Cardiac muscle cell (in vitro differentiated cells and primary cell): Measurements from ENCODE around the gene LDHAL6A. TPM values are rescaled to one million over a fixed set of nuclear protein-coding genes. Genes with fewer than 3 reads are reported as not detected.

Experiments
- DNase-seq, 2 donors: peaks; one replicate each; pipeline versions ENCODE4 v3.0.0 to v3.0.0-alpha.2; 2010 to 2017; ENCODE audit warnings: low read depth in 1 of 2, low spot score in 1 of 2
- H3K27ac ChIP-seq: fragments of 200-600 bp; sonication (generic); 2 replicates; pipeline ENCODE4 v1.5.1; 2016
- H3K27me3 ChIP-seq: fragments of 200-600 bp; sonication (generic); 2 replicates; pipeline ENCODE4 v1.6.0; 2016; ENCODE audit warnings: control low read depth
- H3K36me3 ChIP-seq: fragments of 200-600 bp; sonication (generic); 2 replicates; pipeline ENCODE4 v1.5.1; 2016; ENCODE audit warnings: control low read depth
- H3K4me1 ChIP-seq: fragments of 200-600 bp; sonication (generic); 2 replicates; pipeline ENCODE4 v1.8.1; 2017; ENCODE audit warnings: low read depth, mild to moderate bottlenecking, mixed run types
- H3K4me3 ChIP-seq: fragments of 200-600 bp; sonication (generic); 2 replicates; pipeline ENCODE4 v1.5.1; 2016; ENCODE audit warnings: mild to moderate bottlenecking
- H3K9me3 ChIP-seq: fragments of 200-600 bp; sonication (generic); 2 replicates; pipeline ENCODE4 v1.5.1; 2017; ENCODE audit warnings: low read depth, mild to moderate bottlenecking, control low read depth
- polyA plus RNA-seq: library from polyadenylated mRNA; unstranded; fragments of >200 nt; fragmentation: Nextera tagmentation; extraction: Ambion mirVana; gene quantifications from 2 replicates; pipeline ENCODE4 v1.2.1, GENCODE V29; 2016
- total RNA-seq: library from RNA; depleted of rRNA; stranded (reverse); fragments of >200 nt; gene quantifications from 2 replicates; pipeline ENCODE4 v1.2.3, GENCODE V29; 2016
- TF ChIP-seq, protein P1 (sequence below): IDR thresholded peaks from 2 replicates; pipeline ENCODE4 v1.5.1; 2012; ENCODE audit warnings: low read depth, mild to moderate bottlenecking, low read length

Gene LDHAL6A
- total and polyA plus RNA-seq, 2 experiments from 2014 or later, result 0.12 TPM; not detected in 1

DNA sequence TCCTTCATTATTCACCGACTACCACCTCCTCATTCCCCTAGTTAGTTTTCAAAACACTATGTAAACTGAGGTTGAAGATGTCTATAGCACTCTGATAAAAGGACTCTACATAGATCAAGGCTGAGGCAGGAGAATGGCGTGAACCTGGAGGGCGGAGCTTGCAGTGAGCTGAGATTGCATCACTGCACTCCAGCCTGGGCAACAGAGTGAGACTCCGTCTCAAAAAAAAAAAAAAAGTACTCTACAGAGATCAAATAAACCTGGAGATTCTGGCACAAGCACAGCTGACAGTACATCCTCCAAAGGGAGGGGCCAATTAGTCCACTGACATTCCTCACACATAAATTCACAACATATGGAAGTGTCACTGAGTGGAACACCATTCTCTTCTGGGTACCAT is 40.0 kb downstream of the LDHAL6A start:
- TF ChIP-seq, protein P1, sequence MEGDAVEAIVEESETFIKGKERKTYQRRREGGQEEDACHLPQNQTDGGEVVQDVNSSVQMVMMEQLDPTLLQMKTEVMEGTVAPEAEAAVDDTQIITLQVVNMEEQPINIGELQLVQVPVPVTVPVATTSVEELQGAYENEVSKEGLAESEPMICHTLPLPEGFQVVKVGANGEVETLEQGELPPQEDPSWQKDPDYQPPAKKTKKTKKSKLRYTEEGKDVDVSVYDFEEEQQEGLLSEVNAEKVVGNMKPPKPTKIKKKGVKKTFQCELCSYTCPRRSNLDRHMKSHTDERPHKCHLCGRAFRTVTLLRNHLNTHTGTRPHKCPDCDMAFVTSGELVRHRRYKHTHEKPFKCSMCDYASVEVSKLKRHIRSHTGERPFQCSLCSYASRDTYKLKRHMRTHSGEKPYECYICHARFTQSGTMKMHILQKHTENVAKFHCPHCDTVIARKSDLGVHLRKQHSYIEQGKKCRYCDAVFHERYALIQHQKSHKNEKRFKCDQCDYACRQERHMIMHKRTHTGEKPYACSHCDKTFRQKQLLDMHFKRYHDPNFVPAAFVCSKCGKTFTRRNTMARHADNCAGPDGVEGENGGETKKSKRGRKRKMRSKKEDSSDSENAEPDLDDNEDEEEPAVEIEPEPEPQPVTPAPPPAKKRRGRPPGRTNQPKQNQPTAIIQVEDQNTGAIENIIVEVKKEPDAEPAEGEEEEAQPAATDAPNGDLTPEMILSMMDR, result no peak
- Histone ChIP-seq H3K9me3 (no peaks in the 10 kb centered on the region), H3K27me3 (no peaks in the 10 kb centered on the region), H3K36me3 (peaks cover 30% of the 10 kb centered on the region), H3K4me3 (no peak overlapping the region), H3K27ac (no peak overlapping the region), H3K4me1 (peaks cover 26% of the 10 kb centered on the region)
- DNase-seq, result no peak

DNA sequence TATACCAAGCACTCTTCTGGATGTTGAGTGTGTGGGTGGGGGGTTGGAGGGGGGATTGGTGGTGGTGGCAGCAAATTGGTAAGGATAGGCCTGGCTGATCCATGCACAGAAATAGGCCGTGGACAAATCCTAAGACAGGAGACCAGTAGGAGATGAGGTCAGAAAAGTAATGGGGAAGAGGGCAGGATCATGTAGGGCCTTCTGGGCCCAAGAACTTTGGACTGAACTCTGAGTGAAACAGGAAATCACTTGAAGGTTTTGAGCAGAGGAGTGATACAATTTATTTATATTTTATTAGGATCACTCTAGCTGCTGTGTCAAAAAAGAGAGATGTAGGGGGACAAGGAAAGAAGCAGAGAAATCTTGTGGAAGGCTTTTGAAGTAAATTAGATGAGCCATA is 42.4 kb downstream of the LDHAL6A start:
- peaks cover 44% of the 10 kb centered on the region for H3K36me3 ChIP-seq
- no peak overlapping the region for H3K27ac ChIP-seq
- peaks cover 10% of the 10 kb centered on the region for H3K4me1 ChIP-seq
- no peaks in the 10 kb centered on the region for H3K27me3 ChIP-seq
- H3K4me3 ChIP-seq, result no peak overlapping the region
- TF ChIP-seq, protein P1, result no peak
- H3K9me3 ChIP-seq, result no peaks in the 10 kb centered on the region
- DNase-seq, result no peak

DNA sequence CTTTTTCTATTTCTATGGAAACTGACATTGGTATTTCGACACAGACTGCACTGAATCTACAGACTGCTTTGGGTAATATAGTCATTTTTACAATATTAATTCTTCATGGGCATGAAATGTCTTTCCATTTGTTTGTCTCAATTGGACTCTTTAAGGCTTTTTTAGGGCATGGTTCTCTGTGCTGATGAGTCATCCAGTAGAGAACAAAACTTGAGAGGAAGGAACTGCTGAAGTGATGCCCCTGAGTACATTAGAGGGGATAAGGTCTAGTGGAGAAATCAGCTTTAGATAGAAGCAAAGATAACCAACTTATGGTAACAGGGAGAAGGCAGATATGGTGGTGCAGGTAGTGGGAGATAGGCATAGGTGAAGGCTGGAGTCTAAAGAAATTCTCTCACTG is 46.0 kb downstream of the LDHAL6A start:
- no peak for DNase-seq
- Histone ChIP-seq H3K4me1 (no peaks in the 10 kb centered on the region), H3K9me3 (no peaks in the 10 kb centered on the region), H3K27me3 (no peaks in the 10 kb centered on the region), H3K36me3 (peaks cover 58% of the 10 kb centered on the region), H3K27ac (no peak overlapping the region), H3K4me3 (no peak overlapping the region)
- TF ChIP-seq, protein P1, result no peak

DNA sequence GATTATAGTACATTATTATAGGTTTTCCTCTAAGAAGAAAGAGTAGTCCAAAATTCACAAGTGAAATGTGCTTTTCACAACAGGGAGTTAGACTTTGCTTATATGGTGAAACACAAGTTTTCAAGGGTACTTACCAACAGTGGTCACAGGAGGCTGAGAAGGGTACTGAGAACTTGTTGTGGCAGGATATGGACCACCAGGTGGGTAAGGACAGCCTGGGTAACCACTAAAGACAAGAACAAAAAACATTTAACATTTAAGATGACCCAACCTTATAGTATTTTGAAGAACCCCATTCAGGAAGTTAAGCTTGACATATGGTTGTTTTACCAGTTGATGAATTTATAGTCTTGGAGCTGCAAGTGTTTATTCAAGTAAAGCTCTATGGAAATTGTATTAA is 46.7 kb downstream of the LDHAL6A start:
- Histone ChIP-seq H3K36me3 (peaks cover 63% of the 10 kb centered on the region), H3K4me1 (no peaks in the 10 kb centered on the region), H3K9me3 (no peaks in the 10 kb centered on the region), H3K4me3 (no peak overlapping the region), H3K27me3 (no peaks in the 10 kb centered on the region), H3K27ac (no peak overlapping the region)
- DNase-seq, result no peak
- TF ChIP-seq, protein P1, result no peak

DNA sequence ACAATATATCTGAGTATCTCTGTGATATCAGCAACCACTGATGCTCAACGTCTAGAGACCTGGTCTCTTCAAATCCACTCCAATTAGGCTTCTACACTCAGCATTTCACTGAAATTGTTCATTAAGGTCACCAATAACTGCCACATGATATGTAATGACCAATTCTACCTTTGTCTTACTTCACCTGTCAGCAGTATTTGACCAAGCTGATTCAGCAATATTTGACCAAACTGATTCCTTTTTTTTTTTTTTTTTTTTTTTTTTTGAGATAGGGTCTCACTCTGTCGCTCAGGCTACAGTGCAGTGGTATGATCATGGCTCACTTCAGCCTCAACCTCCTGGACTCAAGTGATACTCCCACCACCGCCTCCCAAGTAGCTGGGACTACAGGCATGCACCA is 65.5 kb downstream of the LDHAL6A start:
- Histone ChIP-seq H3K27me3 (no peaks in the 10 kb centered on the region), H3K9me3 (no peaks in the 10 kb centered on the region), H3K4me3 (no peak overlapping the region), H3K36me3 (no peaks in the 10 kb centered on the region), H3K4me1 (peaks cover 5% of the 10 kb centered on the region), H3K27ac (no peak overlapping the region)
- DNase-seq, result no peak
- TF ChIP-seq, protein P1, result no peak

DNA sequence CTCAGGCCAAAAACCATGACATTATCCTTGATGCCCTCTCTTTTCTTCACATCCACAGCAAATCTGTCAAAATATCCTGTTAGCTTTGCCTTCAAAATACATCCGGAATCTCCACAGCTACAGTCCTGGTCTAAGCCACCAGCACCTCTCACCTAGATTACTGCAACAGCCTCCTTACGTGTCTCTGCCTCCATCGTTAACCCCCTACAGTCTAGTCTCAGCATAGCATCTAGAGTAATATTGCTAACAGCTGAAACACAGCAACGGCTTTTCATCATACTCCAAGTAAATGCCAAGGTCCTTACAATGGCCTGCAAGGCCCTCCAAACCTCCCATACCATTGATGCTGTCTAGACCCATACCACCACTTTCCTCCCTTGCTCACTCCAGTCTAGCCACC is 66.7 kb downstream of the LDHAL6A start:
- Histone ChIP-seq H3K27ac (no peak overlapping the region), H3K9me3 (no peaks in the 10 kb centered on the region), H3K36me3 (no peaks in the 10 kb centered on the region), H3K4me3 (no peak overlapping the region), H3K4me1 (peaks cover 6% of the 10 kb centered on the region), H3K27me3 (no peaks in the 10 kb centered on the region)
- TF ChIP-seq, protein P1, result peak; percentile 23
- peak in 1 of 2 donors; percentile 15 for DNase-seq
